ENCODE measurements around the gene SERPIND1. TPM values are rescaled to one million over a fixed set of nuclear protein-coding genes. Genes with fewer than 3 reads are reported as not detected.

SERPIND1 gene
- total and polyA plus RNA-seq, 10 of the 15 experiments (the other 5 are each of a cell fraction or from before 2014, with no cell fraction given) = 0.08 to 0.85 (median 0.38) TPM; not detected in 1

- intact Hi-C loops (cut with micrococcal nuclease; ENCODE audit: unreplicated experiment) = no loop called here
- no TSS peak for BruUV-seq (replicated peaks)
- TF ChIP-seq SMARCA5 (IDR thresholded peaks at IDR 0.05) (no peak), RELB (IDR thresholded peaks at IDR 0.05; ENCODE audit: low read depth) (no peak), ZBED1 (IDR thresholded peaks at IDR 0.05; ENCODE audit: borderline replicate concordance) (no peak), ZNF592 (IDR thresholded peaks at IDR 0.05) (no peak), CEBPZ (IDR thresholded peaks at IDR 0.05; ENCODE audit: low read depth, low read length) (no peak), CUX1 (IDR thresholded peaks at IDR 0.05; ENCODE audit: insufficient replicate concordance, low read depth, low read length) (no peak), BACH1 (IDR thresholded peaks at IDR 0.05; ENCODE audit: borderline replicate concordance) (no peak), E2F4 (IDR thresholded peaks at IDR 0.05; ENCODE audit: low read depth, low read length) (no peak)
Observed at GRCh38 chr22:20825624-20826023, 51.7 kb downstream of the SERPIND1 start.

More at GRCh38 chr22:20825624-20826023, 51.7 kb downstream of the SERPIND1 start:
- Histone ChIP-seq H3K36me3 (ENCODE audit: control insufficient read depth in 2 of 2, insufficient read depth in 2 of 2, low read length in 1 of 2) (peaks cover 2% of the 10 kb centered on the region in 2 experiments), H3K79me2 (ENCODE audit: control insufficient read depth, insufficient read depth, low read length) (no peaks in the 10 kb centered on the region), H3K27ac (ENCODE audit: control insufficient read depth, insufficient read depth) (no peak overlapping the region), H2AFZ (ENCODE audit: control insufficient read depth, low read depth, low read length) (no peak overlapping the region), H3K9me3 (replicated peaks; ENCODE audit: control insufficient read depth, insufficient read depth, low read length) (no peaks in the 10 kb centered on the region), H3K4me1 (ENCODE audit: control insufficient read depth, insufficient read depth, low read length) (no peaks in the 10 kb centered on the region), H3K4me3 (no peak overlapping the region), H4K20me1 (ENCODE audit: control insufficient read depth, insufficient read depth) (no peaks in the 10 kb centered on the region), H3K4me2 (ENCODE audit: control insufficient read depth, insufficient read depth) (no peak overlapping the region), H3K27me3 (replicated peaks in 1 of 2; ENCODE audit: control insufficient read depth in 2 of 2, insufficient read depth in 2 of 2, low read length in 1 of 2) (no peaks in the 10 kb centered on the region), H3K9ac (ENCODE audit: control insufficient read depth, insufficient read depth, low read length) (no peak overlapping the region)
- in situ Hi-C loops (cut with MboI) = no loop called here
- ATAC-seq = no peak
- RAD21 ChIA-PET (ENCODE audit: unreplicated experiment) = no interaction called here
- WGBS (ENCODE audit: insufficient coverage, insufficient replicate concordance, low lambda C conversion rate, missing lambda C conversion rate) = over 99% methylated on average over 6 of the region's 6 CpGs
- no peak for DNase-seq (ENCODE audit: low read depth, low spot score)
- FAIRE-seq = no peak
- POLR2A ChIA-PET = no interaction called here
- CTCF ChIA-PET = interaction anchor here (1.0 kb wide), 1 partner anchor 9 kb away, joined by 3 read pairs; no protein-coding TSS in a partner anchor
- SMC1A ChIA-PET (ENCODE audit: uncharacterized antibody, unreplicated experiment) = no interaction called here

All from GM12878 (cell line).